ENCODE measurements around the gene TPH2.

- no peak for TF ChIP-seq CTCF (IDR thresholded peaks at IDR 0.05)
- TF ChIP-seq POLR2A (IDR thresholded peaks at IDR 0.05), result no peak
Observed at GRCh38 chr12:71999795-72000194, 61.1 kb downstream of the TPH2 start.

All from Peyer's patch (tissue), 4 donors.